Transverse colon (tissue), 4 donors: ENCODE measurements around the gene FJX1. TPM values are rescaled to one million over a fixed set of nuclear protein-coding genes. Genes with fewer than 3 reads are reported as not detected.

Source experiments
- DNase-seq: peaks from one replicate; pipeline ENCODE4 v3.0.0-alpha.2; 2019
- H3K27ac ChIP-seq, 4 donors: fragments of 200-600 bp; sonication (generic); 2 replicates each; pipeline ENCODE4 v1.5.1; 2016 to 2018; ENCODE audit warnings: inconsistent platforms in 4 of 4
- H3K27me3 ChIP-seq: fragments of 200-600 bp; sonication (generic); 2 replicates; pipeline ENCODE4 v1.5.1; 2017; ENCODE audit warnings: inconsistent platforms
- H3K36me3 ChIP-seq, 4 donors: fragments of 200-600 bp; sonication (generic); 2 replicates each; pipeline ENCODE4 v1.5.1; 2017 to 2019; ENCODE audit warnings: inconsistent platforms in 4 of 4
- H3K4me1 ChIP-seq, 4 donors: fragments of 200-600 bp; sonication (generic); 2 replicates each; pipeline ENCODE4 v1.5.1; 2017 to 2020; ENCODE audit warnings: inconsistent platforms in 4 of 4
- H3K4me3 ChIP-seq, 4 donors: fragments of 200-600 bp; sonication (generic); 1 replicate in 1 of 4; 2 replicates in 3 of 4; pipeline versions ENCODE4 v1.5.1 to v1.6.1; 2017 to 2019; ENCODE audit warnings: inconsistent platforms in 4 of 4
- H3K9me3 ChIP-seq, 2 donors: fragments of 200-600 bp; sonication (generic); 2 replicates each; pipeline ENCODE4 v1.5.1; 2017 to 2019; ENCODE audit warnings: inconsistent platforms in 2 of 2
- EP300 ChIP-seq: sonication (generic); formaldehyde crosslinking; IDR thresholded peaks from one replicate; pipeline ENCODE4 v1.6.1; 2017; ENCODE audit warnings: antibody characterized with exemption, low read depth
- POLR2A ChIP-seq: fragments of 450-650 bp; IDR thresholded peaks from one replicate; pipeline ENCODE4 v1.6.1; 2016; ENCODE audit warnings: antibody characterized with exemption, mild to moderate bottlenecking, moderate library complexity
- POLR2AphosphoS5 ChIP-seq, 3 donors: sonication (generic); formaldehyde crosslinking; IDR thresholded peaks; one replicate each; pipeline ENCODE4 v1.6.1; 2016; ENCODE audit warnings: antibody characterized with exemption in 3 of 3
- WGBS, 2 donors: methylation state at CpG; one replicate each; pipeline ENCODE4 v1.1.5; 2018; ENCODE audit warnings: low coverage in 1 of 2; 5-methylcytosine and 5-hydroxymethylcytosine counted together
- in situ Hi-C, 4 donors: fragments of 200-750 bp; cut with MboI; loops; one replicate each; pipeline versions ENCODE4 v1.15.0 to v1.15.1; 2017; ENCODE audit warnings: low sequenced_read_pairs in 3 of 4, low pct_ligation_motif_present in 1 of 4, low pct_unique_long_range_greater_than_20kb in 1 of 4
- intact Hi-C: fragments of 100-400 bp; cut with DNase I; formaldehyde crosslinking; loops from one replicate; pipeline ENCODE4 v1.15.1; 2023; ENCODE audit warnings: low total_unique reads
- total RNA-seq, 4 donors: library from RNA; depleted of rRNA; stranded (reverse); fragments of >200 nt; gene quantifications; one replicate each; pipeline ENCODE4 v1.1.0, GENCODE V29; 2016
- TF ChIP-seq, protein P1 (sequence below), 5 experiments: fragments of 200-600 bp in 3 of 5; fragments of 450-650 bp in 2 of 5; sonication (generic) in 3 of 5; IDR thresholded peaks; 1 replicate in 2 of 5; 2 replicates in 3 of 5; pipeline ENCODE4 v1.5.1; 2016 to 2017; ENCODE audit warnings: antibody characterized with exemption in 5 of 5, inconsistent platforms in 3 of 5, mild to moderate bottlenecking in 2 of 5, moderate library complexity in 1 of 5

FJX1 gene
- total RNA-seq, 4 donors from 2014 or later: 0.14 to 2.6 (median 0.64) TPM; not detected in 1

DNA sequence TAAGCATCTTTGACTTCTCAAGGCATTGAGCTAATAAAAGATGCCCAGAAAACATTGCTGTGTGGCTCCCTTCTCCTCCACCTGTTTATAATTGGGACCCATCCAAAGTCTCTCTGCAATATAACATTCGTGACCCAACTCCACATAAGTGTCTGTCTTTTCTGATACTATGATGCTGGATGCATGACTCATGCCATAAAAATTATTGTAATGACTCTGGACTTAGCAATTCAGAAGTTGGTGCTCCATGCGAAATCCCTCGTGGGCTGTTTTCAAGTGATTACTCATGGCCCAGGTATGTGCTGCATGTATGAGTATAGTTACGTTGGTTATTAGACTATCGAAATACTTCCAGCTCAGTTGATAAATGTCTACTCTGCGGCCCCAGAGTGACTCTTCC, 11.7 kb downstream of the FJX1 start:
- no peaks in the 10 kb centered on the region for H3K36me3 ChIP-seq
- no peaks in the 10 kb centered on the region for H3K9me3 ChIP-seq
- in situ Hi-C loops (no loop called here), intact Hi-C loops (no loop called here)
- no peaks in the 10 kb centered on the region for H3K4me1 ChIP-seq
- no peak overlapping the region for H3K4me3 ChIP-seq
- H3K27ac ChIP-seq: no peak overlapping the region
- peaks cover 86% of the 10 kb centered on the region for H3K27me3 ChIP-seq
- 37 to 56% methylated on average over 2 to 6 of the region's 6 CpGs for WGBS, 2 donors
- TF ChIP-seq POLR2AphosphoS5 (IDR thresholded peaks at IDR 0.05): no peak
- TF ChIP-seq, protein P1, sequence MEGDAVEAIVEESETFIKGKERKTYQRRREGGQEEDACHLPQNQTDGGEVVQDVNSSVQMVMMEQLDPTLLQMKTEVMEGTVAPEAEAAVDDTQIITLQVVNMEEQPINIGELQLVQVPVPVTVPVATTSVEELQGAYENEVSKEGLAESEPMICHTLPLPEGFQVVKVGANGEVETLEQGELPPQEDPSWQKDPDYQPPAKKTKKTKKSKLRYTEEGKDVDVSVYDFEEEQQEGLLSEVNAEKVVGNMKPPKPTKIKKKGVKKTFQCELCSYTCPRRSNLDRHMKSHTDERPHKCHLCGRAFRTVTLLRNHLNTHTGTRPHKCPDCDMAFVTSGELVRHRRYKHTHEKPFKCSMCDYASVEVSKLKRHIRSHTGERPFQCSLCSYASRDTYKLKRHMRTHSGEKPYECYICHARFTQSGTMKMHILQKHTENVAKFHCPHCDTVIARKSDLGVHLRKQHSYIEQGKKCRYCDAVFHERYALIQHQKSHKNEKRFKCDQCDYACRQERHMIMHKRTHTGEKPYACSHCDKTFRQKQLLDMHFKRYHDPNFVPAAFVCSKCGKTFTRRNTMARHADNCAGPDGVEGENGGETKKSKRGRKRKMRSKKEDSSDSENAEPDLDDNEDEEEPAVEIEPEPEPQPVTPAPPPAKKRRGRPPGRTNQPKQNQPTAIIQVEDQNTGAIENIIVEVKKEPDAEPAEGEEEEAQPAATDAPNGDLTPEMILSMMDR (IDR thresholded peaks at IDR 0.05): no peak
- DNase-seq: no peak

DNA sequence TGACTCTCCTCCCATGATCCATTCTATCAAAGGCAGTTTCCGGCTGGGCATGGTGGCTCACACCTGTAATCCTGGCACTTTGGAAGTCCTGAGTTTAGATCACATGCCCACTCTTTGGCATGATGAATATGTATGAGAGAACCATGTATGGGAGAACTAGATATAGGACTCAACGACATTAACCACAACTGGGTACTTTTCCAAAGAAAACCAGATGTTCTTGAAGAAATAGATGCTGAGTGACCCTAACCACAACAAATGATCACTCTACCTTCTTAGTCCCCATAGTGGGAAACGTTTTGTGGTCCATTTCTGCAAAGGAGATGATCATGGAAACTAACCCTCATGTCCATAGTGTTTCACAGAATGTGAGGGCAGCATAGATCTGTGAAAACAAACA, 13.6 kb downstream of the FJX1 start:
- TF ChIP-seq, protein P1 (IDR thresholded peaks at IDR 0.05): no peak
- TF ChIP-seq EP300 (no peak), POLR2A (no peak), POLR2AphosphoS5 (IDR thresholded peaks at IDR 0.05) (no peak)
- Histone ChIP-seq H3K9me3 (no peaks in the 10 kb centered on the region), H3K4me1 (no peaks in the 10 kb centered on the region), H3K36me3 (no peaks in the 10 kb centered on the region), H3K27ac (no peak overlapping the region), H3K4me3 (no peak overlapping the region), H3K27me3 (peaks cover 82% of the 10 kb centered on the region)
- WGBS, 2 donors: 58 to 75% methylated on average over 2 to 3 of the region's 3 CpGs
- in situ Hi-C loops: no loop called here
- intact Hi-C loops: no loop called here
- DNase-seq: no peak

DNA sequence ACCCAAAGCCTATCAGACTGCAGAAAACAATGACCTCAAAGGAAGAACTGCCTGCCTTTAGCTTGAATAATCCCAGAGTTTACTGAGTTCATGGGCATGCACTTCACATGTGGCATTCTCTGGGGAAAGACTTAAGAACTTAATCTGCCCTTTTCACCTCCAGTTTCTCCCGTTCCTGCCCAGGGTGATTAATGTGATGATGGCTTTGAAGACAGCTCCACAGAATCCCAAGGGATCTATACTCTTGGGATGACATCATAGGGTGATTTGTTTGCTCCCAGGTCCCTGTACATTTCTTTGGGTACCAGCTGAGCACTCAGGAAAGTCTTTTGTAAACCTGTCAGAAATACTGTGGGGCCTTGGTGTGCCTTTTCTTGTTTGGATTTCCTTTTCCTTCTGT, 14.0 kb downstream of the FJX1 start:
- Histone ChIP-seq H3K4me1 (no peaks in the 10 kb centered on the region), H3K36me3 (no peaks in the 10 kb centered on the region), H3K27me3 (peaks cover 79% of the 10 kb centered on the region), H3K27ac (no peak overlapping the region), H3K9me3 (no peaks in the 10 kb centered on the region), H3K4me3 (no peak overlapping the region)
- no peak for DNase-seq
- in situ Hi-C loops (no loop called here), intact Hi-C loops (no loop called here)
- 39% methylated on average over 1 of the region's 1 CpG; no CpG with 5 or more reads in 1 of the 2 donors for WGBS, 2 donors
- TF ChIP-seq POLR2A (no peak), POLR2AphosphoS5 (IDR thresholded peaks at IDR 0.05) (no peak), EP300 (no peak)
- TF ChIP-seq, protein P1 (IDR thresholded peaks at IDR 0.05): no peak

DNA sequence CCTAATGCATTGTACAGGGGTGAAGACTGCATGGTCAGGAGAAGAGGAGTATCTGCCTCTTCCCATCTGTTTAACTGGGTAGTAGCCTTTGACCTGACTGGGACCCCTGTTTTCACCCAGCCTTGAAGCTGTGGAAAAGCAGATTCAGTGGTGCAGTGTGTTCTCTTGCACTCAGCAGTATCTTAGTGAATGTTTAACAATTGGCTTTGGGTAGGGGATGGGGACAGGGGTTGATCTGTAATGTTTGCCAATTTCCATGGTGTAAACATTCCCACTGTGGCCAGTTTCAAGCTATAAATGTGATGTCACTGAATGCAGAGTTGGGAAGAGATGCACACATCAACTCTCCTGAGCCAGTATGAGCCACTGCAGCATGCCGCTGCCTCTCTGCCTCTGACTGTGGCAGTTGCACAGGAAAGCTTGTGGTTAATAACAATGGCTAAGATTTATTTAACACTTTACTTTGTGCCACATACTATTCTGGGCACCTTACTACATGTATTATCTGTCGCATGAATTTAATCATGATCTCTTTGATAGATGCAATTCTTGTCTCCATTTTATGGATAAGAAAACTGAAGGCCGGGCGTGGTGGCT, 15.7 kb downstream of the FJX1 start:
- in situ Hi-C loops (no loop called here), intact Hi-C loops (no loop called here)
- no peak for TF ChIP-seq POLR2A
- TF ChIP-seq EP300: no peak
- TF ChIP-seq, protein P1 (IDR thresholded peaks at IDR 0.05): no peak
- TF ChIP-seq POLR2AphosphoS5 (IDR thresholded peaks at IDR 0.05): no peak
- H3K9me3 ChIP-seq: no peaks in the 10 kb centered on the region
- no peak for DNase-seq
- 70 to 79% methylated on average over 3 to 4 of the region's 4 CpGs for WGBS, 2 donors
- H3K36me3 ChIP-seq: no peaks in the 10 kb centered on the region
- H3K4me3 ChIP-seq: no peak overlapping the region
- H3K27me3 ChIP-seq: peaks cover 67% of the 10 kb centered on the region
- H3K27ac ChIP-seq: no peak overlapping the region
- H3K4me1 ChIP-seq: no peaks in the 10 kb centered on the region
